GM13976 (cell line): ENCODE measurements around the gene TRAFD1.
A peak's percentile ranks its signal among the peaks of the same experiment; 100 is the strongest.

Experiments used
- DNase-seq: peaks from one replicate; pipeline ENCODE4 v3.0.0; 2012; ENCODE audit warnings: low spot score
- CTCF ChIP-seq: IDR thresholded peaks from 2 replicates; pipeline ENCODE4 v1.5.1; 2012; ENCODE audit warnings: borderline replicate concordance, mild to moderate bottlenecking; ENCODE audit not compliant: insufficient read depth; ENCODE audit errors: extremely low read depth, missing control alignments, control extremely low read depth
- in situ Hi-C: fragments of 300-500 bp; cut with MboI; formaldehyde crosslinking; loops from one replicate; pipeline ENCODE4 v1.12.0; 2022; ENCODE audit warnings: low sequenced_read_pairs, mixed read lengths, inconsistent platforms; ENCODE audit not compliant: unreplicated experiment

TRAFD1 gene

GRCh38 chr12:112198120-112198733 is 72.9 kb downstream of the TRAFD1 start:
- in situ Hi-C loops, result loop anchor here (10.0 kb wide), 1 partner anchor 187 kb away; the partner anchor contains the start of gene HECTD4
- TF ChIP-seq CTCF, result peak; percentile 54
- DNase-seq, result peak; percentile 80

- DNase-seq, result no peak
- in situ Hi-C loops, result loop anchor here (10.0 kb wide), 1 partner anchor 186 kb away; the partner anchor contains the start of gene HECTD4
- TF ChIP-seq CTCF, result no peak
Observed at GRCh38 chr12:112199136-112199535, 73.8 kb downstream of the TRAFD1 start.
